Endothelial cell of umbilical vein (primary cell): Measurements from ENCODE around the gene KCNQ1OT1. TPM values are rescaled to one million over a fixed set of nuclear protein-coding genes. Genes with fewer than 3 reads are reported as not detected.
"Not testable (repeated sequence)": the region's sequence is repeated elsewhere in the genome, so short reads cannot be mapped to it uniquely, and the experiment has no call there.

Source experiments
- BruUV-seq: library from RNA; stranded (reverse); fragments of 400-500 nt; replicated peaks from 2 replicates; lab custom pipeline; 2021; lab: Mats Ljungman, UMichigan
- CTCF ChIA-PET: fragments of 300-600, 350-600 bp; sonication (Branson Sonifier 250); formaldehyde crosslinking; loops from one replicate; lab custom pipeline; 2021; ENCODE audit warnings: antibody characterized with exemption, inconsistent platforms; lab: Charles Lee
- POLR2A ChIA-PET: fragments of 300-600, 350-600 bp; sonication (Branson Sonifier 250); formaldehyde crosslinking; loops from one replicate; lab custom pipeline; 2021; ENCODE audit warnings: antibody characterized with exemption, inconsistent platforms; lab: Charles Lee
- DNase-seq: peaks from one replicate; pipeline ENCODE4 v3.0.0-alpha.2; 2011; ENCODE audit warnings: low read depth, low spot score
- FAIRE-seq: peaks from 2 replicates; lab custom pipeline; 2011; peaks lifted over from hg19 to GRCh38; lab: Jason Lieb, UNC
- H2AFZ ChIP-seq: 2 replicates; pipeline ENCODE4 v1.6.0; 2012; ENCODE audit warnings: low read depth, low read length, control low read depth, inconsistent platforms
- H3K27ac ChIP-seq: 2 replicates; pipeline ENCODE4 v1.5.1; 2011; ENCODE audit warnings: low read depth, mild to moderate bottlenecking, control low read depth, low read length, moderate library complexity; ENCODE audit not compliant: insufficient read depth
- H3K27me3 ChIP-seq, 2 experiments: 2 replicates each; pipeline versions ENCODE4 v1.6.0 to v1.6.1; 2011; ENCODE audit warnings: low read length in 2 of 2, mixed read lengths in 1 of 2; ENCODE audit not compliant: control insufficient read depth in 2 of 2, insufficient read depth in 2 of 2
- H3K36me3 ChIP-seq, 2 experiments: 2 replicates in 1 of 2; 3 replicates in 1 of 2; pipeline ENCODE4 v1.5.1; 2011; ENCODE audit warnings: low read length in 2 of 2, mild to moderate bottlenecking in 1 of 2, moderate library complexity in 1 of 2; ENCODE audit not compliant: control insufficient read depth in 2 of 2, insufficient read depth in 2 of 2; ENCODE audit errors: extremely low read depth in 1 of 2
- H3K4me1 ChIP-seq: 3 replicates; pipeline ENCODE4 v1.5.1; 2011; ENCODE audit warnings: mild to moderate bottlenecking, low read length; ENCODE audit not compliant: control insufficient read depth, insufficient read depth; ENCODE audit errors: extremely low read depth
- H3K4me2 ChIP-seq: 2 replicates; pipeline ENCODE4 v1.6.1; 2011; ENCODE audit warnings: low read length, control low read depth, mixed read lengths; ENCODE audit not compliant: insufficient read depth
- H3K4me3 ChIP-seq, 3 experiments: fragments of 200-600 bp in 1 of 3; sonication (generic), shearing (Covaris generic) in 1 of 3; replicated peaks in 1 of 3; 2 replicates each; pipeline ENCODE4 v1.5.1; 2011 to 2016; ENCODE audit warnings: control low read depth in 3 of 3, low read length in 3 of 3, mild to moderate bottlenecking in 2 of 3, inconsistent platforms in 1 of 3, low read depth in 1 of 3, moderate library complexity in 1 of 3; ENCODE audit not compliant: insufficient read depth in 1 of 3
- H3K79me2 ChIP-seq: 2 replicates; pipeline ENCODE4 v1.6.0; 2012; ENCODE audit warnings: low read length, inconsistent platforms; ENCODE audit not compliant: control insufficient read depth, insufficient read depth
- H3K9ac ChIP-seq: replicated peaks from 2 replicates; pipeline ENCODE3; 2011; ENCODE audit warnings: low read length, control low read depth; ENCODE audit not compliant: insufficient read depth; ENCODE audit errors: extremely low read depth
- H3K9me1 ChIP-seq: replicated peaks from 3 replicates; pipeline ENCODE4 v1.6.0; 2011; ENCODE audit warnings: mild to moderate bottlenecking, low read length; ENCODE audit not compliant: control insufficient read depth, insufficient read depth; ENCODE audit errors: extremely low read depth
- H3K9me3 ChIP-seq: replicated peaks from 2 replicates; pipeline ENCODE4 v1.5.1; 2012; ENCODE audit warnings: low read length, inconsistent platforms; ENCODE audit not compliant: control insufficient read depth, insufficient read depth
- H4K20me1 ChIP-seq: replicated peaks from 2 replicates; pipeline ENCODE3; 2011; ENCODE audit warnings: mild to moderate bottlenecking, low read length; ENCODE audit not compliant: control insufficient read depth, insufficient read depth; ENCODE audit errors: extremely low read depth
- JUN ChIP-seq: IDR thresholded peaks from 2 replicates; pipeline ENCODE4 v1.6.1; 2011; ENCODE audit warnings: borderline replicate concordance, low read depth; ENCODE audit not compliant: insufficient read length, insufficient read depth
- POLR2A ChIP-seq: IDR thresholded peaks from 2 replicates; pipeline ENCODE4 v1.6.1; 2012; ENCODE audit warnings: low read depth, mild to moderate bottlenecking, control low read depth, low read length
- dilution Hi-C: fragments of 300-500 bp; cut with MboI; formaldehyde crosslinking; loops from one replicate; pipeline ENCODE4 v1.15.0; 2019; ENCODE audit warnings: low sequenced_read_pairs; ENCODE audit not compliant: extremely low pct_ligation_motif_present
- intact Hi-C: fragments of 100-400 bp; cut with micrococcal nuclease; formaldehyde crosslinking; loops from one replicate; pipeline ENCODE4 v1.10.0; 2022
- polyA plus RNA-seq, 4 experiments: library from polyadenylated mRNA; depleted of rRNA in 3 of 4; stranded (reverse) in 3 of 4; unstranded in 1 of 4; fragments of >200 nt; gene quantifications; 2 replicates each; pipeline versions ENCODE4 v1.2.1 to v1.2.3, GENCODE V29; 2011 to 2012; ENCODE audit warnings: missing spikeins in 1 of 4
- total RNA-seq: library from RNA; stranded (reverse); gene quantifications from 2 replicates; pipeline ENCODE4 v1.2.3, GENCODE V29; 2021
- TF ChIP-seq, protein P1 (sequence below): IDR thresholded peaks from 2 replicates; pipeline ENCODE4 v1.6.1; 2011; ENCODE audit not compliant: insufficient read depth, insufficient read length

The KCNQ1OT1 gene
- total and polyA plus RNA-seq, 2 donors (not counting 3 experiments of a cell fraction or from before 2014, with no cell fraction given) = 0.11 to 1.8 TPM

DNA sequence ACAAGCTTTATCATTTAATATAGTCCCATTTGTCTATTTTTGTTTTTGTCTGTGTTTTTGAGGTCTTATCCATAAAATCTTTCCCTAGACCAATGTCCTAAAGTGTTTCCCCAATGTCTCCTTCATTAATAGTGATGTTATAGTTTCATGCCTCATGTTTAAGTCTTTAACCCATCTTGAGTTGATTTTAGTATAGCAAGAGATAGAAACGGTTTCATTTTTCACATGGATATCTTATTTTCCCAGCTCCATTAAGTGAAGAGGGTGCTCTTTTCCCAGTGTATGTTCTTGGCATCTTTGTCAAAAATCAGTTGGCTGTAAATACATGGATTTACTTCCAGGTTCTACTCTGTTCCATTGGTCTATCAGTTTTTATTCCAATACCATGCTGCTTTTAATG lies 58.2 kb downstream of the KCNQ1OT1 start:
- dilution Hi-C loops = no loop called here

GRCh38 chr11:2639763-2640162 lies 60.0 kb downstream of the KCNQ1OT1 start:
- H3K9me1 ChIP-seq, POLR2A ChIA-PET, FAIRE-seq, H3K4me2 ChIP-seq, H3K9me3 ChIP-seq, CTCF ChIA-PET, H3K27ac ChIP-seq, H3K27me3 ChIP-seq, H3K4me3 ChIP-seq, H4K20me1 ChIP-seq, H3K9ac ChIP-seq, dilution Hi-C loops, DNase-seq, H3K79me2 ChIP-seq, H2AFZ ChIP-seq, H3K4me1 ChIP-seq, H3K36me3 ChIP-seq, intact Hi-C loops, BruUV-seq: not testable (repeated sequence)

More for the DNA sequence above, 58.2 kb downstream of the KCNQ1OT1 start:
- no peaks in the 10 kb centered on the region for H3K4me1 ChIP-seq
- no peak overlapping the region for H2AFZ ChIP-seq
- no peak overlapping the region for H3K4me3 ChIP-seq
- no peak overlapping the region for H3K4me2 ChIP-seq
- H3K36me3 ChIP-seq = no peaks in the 10 kb centered on the region
- DNase-seq (no peak), FAIRE-seq (no peak)
- no peak overlapping the region for H3K9ac ChIP-seq
- peaks cover 8% of the 10 kb centered on the region for H3K9me3 ChIP-seq
- CTCF ChIA-PET = no interaction called here
- no peaks in the 10 kb centered on the region for H3K79me2 ChIP-seq
- TF ChIP-seq JUN = no peak
- no peak for TF ChIP-seq POLR2A
- TF ChIP-seq, protein P1, sequence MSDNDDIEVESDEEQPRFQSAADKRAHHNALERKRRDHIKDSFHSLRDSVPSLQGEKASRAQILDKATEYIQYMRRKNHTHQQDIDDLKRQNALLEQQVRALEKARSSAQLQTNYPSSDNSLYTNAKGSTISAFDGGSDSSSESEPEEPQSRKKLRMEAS = no peak
- POLR2A ChIA-PET = no interaction called here
- no peak overlapping the region for H3K27ac ChIP-seq
- BruUV-seq = no TSS peak
- no peaks in the 10 kb centered on the region for H3K27me3 ChIP-seq
- intact Hi-C loops = no loop called here
- no peaks in the 10 kb centered on the region for H4K20me1 ChIP-seq
- H3K9me1 ChIP-seq = no peaks in the 10 kb centered on the region
